Left renal pelvis (tissue), 4 donors: ENCODE data around the gene ZNF563. TPM values are rescaled to one million over a fixed set of nuclear protein-coding genes. Genes with fewer than 3 reads are reported as not detected.
"Not testable (repeated sequence)": the region's sequence is repeated elsewhere in the genome, so short reads cannot be mapped to it uniquely, and the experiment has no call there.

Experiments used
- DNase-seq, 4 donors: peaks; one replicate each; pipeline ENCODE4 v3.0.0-alpha.2; 2013; ENCODE audit warnings: low read depth in 4 of 4, low spot score in 3 of 4
- polyA plus RNA-seq, 4 donors: library from polyadenylated mRNA; unstranded; fragments of 120-200 nt; gene quantifications; one replicate each; pipeline ENCODE4 v1.2.1, GENCODE V29; 2013; ENCODE audit not compliant: insufficient read length in 4 of 4

ZNF563 gene
- 1 to 10 TPM; 2.9 to 8.2 (median 4.9) TPM for polyA plus RNA-seq

DNA sequence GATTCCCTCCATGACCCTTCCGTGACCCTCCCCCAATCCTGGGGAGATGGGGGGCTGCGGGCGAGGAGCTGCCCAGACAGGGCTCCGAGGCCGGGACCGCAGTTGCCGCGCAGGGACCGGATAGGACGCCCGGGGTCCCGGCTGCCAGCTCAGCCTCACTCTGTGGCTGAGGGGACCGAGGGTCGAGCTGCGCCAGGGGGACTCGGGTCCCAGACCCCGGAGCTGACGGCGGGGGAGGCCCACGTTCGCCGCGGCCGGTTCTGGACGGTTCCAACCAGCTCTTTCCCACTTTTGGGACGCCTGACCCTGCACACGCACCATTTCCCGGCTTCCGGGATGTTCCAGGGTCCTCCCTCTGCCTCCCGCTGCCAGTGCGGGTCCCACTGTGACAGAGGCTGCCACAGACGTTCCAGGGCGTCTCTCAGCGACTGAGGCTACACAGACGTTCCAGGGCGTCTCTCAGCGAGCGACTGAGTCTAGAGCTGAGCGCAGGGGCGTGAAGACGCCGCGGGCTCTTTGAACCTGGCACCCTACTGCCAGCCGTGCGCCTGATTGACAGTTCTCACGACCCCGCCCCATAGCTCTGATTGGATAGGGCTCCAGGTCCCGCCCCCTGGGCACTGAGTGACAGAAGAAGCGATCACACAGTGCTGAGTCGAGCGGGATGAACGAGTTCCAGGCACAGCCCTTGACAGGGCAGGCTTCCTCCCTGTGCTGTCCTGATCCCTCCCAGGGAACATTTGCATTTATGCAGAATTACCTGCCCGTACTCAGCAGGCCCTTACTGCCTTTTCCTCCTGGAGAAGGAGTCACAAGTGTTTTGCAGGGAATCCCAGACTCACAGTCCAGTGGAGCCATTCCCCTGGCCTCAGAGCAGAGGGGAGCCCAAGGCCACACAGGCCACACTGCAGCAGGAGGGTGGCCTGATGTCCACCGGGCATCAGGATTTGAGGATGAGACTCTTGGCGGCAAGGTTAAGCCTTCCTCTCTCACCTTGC, at the start of gene ZNF563:
ZNF563 (minus strand) TSS at position 472 of the 998 bp plus-strand sequence; CDS start at position 321, 151 bp downstream.
- DNase-seq, result peak; percentile 88 to 91 (median 90)

DNA sequence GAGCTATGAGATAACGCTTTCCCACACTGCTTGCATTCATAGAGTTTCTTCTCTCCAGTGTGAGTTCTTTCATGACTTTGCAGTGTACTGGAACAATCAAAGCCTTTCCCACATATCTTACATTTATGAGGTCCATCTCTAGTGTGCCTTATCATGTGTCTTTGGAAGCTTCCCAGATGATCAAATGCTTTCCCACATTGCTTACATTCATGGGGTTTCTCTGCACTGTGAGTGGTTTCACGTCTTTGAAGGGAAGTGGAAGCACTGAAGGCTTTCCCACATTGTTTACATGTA, 47.0 kb upstream of the ZNF563 start:
- DNase-seq, result no peak

DNA sequence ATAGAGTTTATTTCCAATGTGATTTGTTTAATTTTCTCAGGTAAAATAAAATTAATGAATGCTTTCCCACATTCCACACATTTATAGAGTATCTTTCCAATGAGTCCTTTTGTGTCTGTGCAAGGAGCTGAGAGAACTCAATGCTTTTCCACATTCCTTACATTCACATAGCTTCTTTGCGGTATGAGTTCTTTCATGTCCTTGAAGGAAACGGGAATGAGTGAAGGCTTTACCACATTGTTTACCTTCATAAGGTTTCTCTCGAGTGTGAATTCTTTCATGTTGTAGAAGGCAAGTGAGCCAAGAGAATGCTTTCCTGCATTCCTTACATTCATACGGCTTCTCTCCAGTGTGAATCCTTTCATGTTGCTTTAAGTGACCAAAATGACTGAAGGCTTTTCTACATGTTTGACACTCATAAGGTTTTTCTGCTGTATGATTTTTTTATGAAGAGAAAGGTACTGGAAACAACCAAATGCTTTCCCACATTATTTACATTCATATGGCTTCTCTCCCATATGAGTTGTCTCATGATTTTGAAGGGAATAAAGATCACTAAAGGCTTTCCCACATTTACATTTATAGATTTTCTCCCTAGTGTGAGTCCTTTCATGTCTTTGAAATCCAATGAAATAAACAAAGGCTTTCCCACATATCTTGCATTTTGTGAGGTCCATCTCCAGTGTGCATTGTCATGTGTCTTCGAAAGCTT, 46.5 kb upstream of the ZNF563 start:
- no peak for DNase-seq

DNA sequence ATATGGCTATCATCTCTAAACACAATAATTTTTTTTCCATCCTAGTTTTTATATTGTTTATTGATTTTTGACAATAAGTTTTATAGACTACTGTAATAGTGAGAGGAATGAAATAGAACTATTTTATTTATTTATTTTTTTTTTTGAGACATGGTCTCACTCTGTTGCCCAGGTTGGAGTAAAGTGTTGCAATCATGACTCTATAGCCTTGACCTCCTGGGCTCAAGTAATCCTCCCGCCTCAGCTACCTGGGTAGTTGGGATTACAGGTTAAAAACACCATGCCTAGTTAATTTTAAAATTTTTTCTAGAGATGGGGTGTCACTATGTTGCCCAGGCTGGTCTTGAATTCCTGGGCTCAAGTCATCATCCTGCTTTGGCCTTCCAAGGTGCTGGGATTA, 40.6 kb upstream of the ZNF563 start:
- DNase-seq, result no peak

DNA sequence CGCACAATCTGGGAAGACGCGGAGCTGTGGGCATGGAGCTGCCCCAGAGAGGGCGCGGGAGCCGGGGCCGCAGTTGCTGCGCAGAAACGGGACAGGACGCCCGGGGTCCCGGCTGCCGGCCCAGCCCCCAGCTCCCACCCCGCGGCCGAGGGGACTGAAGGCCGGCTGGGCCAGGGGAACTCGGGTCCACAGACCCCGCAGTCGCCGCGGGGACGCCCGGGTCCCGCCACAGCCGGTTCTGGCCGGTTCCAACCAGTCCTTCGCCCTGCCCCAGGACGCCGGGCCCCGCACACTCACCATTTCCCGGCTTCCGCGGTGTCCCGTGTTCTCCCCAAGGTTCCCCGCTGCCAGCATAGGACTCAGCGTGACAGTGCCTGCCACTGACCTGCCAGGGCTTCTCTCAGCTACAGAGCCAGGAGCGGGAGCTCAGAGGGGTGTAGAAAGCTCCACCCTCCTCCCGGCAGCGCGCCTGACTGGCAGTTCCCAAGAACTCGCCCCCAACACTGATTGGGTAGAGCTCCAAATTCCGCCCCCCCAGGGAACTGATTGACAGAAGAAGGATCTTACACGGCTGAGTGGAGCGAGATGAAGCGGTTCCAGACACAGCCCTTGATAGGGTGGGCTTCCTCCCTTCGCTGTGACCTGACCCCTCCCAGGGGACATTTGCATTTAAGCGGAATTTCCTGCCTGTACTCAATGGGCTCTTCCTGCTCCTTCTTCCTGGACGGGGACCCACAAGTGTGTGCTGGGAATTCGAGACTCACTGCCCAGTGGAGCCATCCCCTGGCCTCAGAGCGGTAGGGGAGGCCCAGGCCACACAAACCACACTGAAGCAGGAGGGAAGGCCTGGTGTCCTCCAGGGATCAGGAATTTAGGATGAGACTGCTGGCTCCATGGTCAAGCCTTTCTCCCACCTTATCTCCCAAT, 32.1 kb upstream of the ZNF563 start, which contains the start of gene ZNF442:
ZNF442 (minus strand) TSS at position 448 of the 927 bp plus-strand sequence. CDS start 2,052 bp downstream, outside the sequence.
- peak; percentile 94 to 98 (median 97) for DNase-seq

DNA sequence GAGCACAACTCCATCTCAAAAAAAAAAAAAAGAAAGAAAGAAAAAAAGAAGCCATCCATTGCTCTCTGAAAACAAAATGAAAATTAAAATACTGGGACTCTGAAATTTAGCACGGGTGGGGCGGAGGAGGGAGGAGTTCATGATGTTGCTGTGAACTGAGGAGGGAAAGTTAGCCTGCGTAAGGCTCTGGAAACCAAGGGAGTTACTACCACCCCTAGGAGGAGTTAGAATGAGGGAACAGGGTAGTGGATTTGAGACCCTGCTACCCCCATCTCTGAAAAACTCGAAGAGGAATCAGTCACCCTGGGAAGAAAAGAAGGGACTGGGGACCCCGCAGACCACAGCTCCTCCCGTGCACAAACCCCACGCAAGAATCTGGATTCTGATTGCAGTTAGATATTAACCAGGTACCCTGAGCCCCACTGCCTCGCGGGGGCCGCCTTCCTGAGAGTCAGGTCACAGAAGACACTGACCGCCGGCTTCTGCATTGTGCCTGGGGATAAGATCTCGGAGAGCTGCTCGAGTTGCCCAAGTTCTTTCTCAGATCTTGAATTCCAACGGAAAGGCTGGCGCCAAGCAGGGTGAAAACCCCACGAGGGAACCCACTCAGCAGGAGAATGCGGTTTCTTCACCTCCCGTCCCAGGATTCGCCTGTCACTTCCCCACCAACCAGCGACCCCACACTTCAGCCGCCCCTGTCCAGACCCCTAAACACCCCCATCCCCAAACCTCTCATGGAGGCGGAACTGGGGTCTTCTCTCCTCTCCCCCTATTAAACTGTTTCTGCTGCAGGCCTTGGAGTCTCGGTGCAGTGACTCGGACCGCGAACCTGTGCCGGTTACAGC, 31.2 kb upstream of the ZNF563 start:
- peak in 3 of 4 donors; percentile 14 to 23 (median 22) for DNase-seq

DNA sequence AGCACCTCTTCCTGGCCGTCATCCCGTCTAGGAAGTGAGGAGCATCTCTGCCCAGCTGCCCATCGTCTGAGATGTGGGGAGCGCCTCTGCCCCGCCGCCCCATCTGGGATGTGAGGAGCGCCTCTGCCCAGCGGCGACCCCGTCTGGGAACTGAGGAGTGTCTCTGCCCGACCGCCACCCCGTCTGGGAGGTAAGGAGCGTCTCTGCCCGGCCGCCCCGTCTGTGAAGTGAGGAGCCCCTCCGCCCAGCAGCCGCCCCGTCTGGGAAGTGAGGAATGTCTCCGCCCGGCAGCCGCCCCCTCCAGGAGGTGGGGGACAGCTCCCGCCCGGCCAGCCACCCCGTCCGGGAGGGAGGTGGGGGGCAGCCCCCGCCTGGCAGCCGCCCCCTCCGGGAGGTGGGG, 28.8 kb upstream of the ZNF563 start:
- DNase-seq, result not testable (repeated sequence)

DNA sequence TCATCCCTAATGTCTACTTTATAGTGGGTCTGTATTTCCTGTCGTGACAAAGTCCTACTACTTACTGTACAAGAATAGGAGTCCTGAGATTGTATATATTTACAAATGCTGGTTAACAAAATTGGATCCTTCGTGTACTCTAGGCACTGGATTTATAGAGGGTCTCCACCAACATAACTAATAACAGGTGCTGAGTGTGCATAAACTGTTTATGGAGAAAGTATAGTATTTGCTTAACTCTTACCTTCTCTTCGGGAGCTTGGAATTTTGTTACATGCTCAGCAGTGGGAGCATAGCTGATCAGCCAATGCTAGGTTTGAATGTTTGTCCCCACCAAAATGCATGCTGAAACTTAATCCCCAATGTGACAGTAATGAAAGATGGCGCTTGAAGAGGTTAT, 19.9 kb upstream of the ZNF563 start:
- no peak for DNase-seq

DNA sequence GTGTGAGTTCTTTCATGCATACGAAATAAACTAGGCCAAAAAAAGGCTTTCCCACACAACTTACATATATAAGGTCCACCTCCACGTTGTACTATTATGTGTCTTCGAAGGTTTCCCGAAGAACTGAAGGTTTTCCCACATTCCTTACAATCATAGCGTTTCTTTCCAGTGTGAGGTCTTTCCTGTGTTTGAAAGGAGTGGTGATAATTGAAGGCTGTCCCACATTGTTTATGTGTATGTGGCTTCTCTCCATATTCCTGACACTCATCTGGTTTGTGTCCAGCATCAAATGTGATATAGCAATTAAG, 17.4 kb upstream of the ZNF563 start:
- no peak for DNase-seq

DNA sequence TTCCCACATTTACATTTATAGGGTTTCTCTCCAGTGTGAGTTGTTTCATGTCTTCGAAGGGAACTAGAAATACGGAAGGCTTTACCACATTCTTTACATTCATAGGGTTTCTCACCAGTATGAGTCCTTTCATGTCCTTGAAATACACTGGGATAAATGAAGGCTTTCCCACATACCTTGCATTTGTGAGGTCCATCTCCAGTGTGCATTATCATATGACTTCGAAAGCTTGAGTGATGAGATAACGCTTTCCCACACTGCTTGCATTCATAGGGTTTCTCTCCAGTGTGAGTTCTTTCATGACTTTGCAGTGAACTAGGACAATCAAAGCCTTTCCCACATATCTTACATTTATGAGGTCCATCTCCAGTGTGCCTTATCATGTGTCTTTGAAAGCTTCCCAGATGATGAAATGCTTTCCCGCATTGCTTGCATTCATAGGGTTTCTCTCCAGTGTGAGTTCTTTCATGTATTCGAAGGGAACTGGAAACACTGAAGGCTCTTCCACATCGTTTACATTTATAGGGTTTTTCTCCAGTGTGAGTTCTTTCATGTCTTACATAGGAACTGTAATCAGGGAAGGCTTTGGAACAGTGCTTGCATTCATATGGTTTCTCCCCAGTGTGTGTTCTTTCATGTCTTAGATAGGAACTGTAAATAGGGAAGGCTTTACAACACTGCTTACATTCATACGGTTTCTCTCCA, 16.9 kb upstream of the ZNF563 start:
- no peak for DNase-seq

DNA sequence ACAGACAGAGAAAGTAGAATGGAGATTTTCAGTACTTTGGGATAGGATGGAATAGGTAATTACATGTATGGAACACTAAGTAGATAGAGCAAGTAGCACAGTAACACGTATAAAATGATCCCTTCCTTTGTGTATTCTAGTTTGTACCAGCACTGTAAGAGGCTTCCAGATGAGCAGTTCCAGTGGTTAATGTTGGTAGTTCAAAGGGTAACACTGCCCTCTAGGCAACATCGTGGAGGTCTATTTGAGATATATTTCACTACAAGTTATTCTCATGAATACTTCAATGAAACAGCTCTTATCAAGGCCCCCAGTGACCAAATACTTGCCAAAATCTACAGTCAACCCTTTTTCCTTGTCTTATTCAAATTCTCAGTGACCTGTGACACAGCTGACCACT, 13.5 kb upstream of the ZNF563 start:
- no peak for DNase-seq

DNA sequence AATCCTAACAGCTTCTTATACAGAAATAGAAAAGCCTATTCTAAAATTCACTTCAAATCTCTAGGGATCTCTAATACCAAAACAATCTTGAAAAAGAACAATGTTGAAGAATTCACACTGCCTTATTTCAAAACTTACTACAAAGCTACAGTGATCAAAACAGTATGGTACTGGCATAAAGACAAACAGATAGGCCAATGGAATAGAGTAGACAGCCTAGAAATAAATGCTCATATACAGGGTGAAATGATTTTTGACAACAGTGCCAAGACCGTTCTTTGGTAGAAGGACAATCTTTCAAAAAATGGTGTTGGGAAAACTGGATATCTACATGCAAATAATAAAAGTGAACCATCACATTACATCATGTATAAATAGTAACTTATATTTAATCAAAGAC, 11.8 kb upstream of the ZNF563 start:
- no peak for DNase-seq

DNA sequence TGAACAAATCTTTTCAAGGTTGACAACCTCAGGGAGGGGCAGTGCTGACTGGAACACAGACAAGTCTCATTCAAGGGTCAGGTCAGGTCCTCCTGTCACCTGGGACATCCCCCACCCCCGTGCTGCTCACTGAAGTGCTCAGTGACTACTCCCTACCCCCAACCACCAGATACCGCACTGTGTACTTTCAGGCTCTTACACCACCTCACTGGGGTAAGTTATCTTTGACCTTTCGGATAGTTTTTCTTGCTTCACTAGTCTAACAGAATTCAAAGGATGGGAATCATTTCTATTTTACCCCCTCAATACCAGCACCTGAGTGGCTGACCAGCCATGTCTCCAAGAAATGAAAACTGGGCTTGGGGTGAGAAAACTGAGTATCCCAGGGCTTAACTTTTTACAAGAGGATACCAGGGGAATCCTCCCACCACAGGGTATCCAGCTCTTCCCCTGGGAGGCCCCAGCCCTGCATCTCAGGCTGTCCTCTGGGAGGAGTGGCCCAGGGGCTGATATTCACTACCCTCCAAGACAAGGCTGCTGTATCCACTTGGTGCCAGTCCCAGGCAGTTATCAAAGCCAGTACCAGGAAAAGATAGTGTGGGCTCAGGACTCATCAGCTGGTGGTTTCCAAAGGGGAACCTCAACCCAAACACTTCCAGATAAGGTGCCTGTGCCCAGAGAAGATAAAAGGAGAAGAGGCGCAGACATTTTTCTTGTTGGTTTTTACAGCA, 2.1 kb downstream of the ZNF563 start:
- no peak for DNase-seq

DNA sequence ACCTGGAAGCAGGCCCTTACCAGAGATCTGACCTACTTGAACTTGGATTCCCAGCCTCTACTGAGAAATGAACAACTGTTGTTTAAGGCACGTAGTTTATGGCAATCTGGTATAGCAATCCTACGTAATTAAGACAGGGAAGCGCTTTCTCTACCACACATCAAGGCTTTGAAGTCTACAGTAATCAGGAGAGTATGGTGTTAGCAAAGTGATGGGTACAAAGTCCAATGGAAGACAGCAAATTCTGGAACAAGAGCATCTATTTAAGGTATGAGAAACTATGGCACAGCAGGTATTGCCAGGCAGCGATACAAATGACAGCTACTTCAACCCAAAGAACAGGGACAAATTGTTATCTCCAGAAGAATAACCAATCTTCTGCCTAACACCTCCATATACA, 3.1 kb downstream of the ZNF563 start:
- no peak for DNase-seq

DNA sequence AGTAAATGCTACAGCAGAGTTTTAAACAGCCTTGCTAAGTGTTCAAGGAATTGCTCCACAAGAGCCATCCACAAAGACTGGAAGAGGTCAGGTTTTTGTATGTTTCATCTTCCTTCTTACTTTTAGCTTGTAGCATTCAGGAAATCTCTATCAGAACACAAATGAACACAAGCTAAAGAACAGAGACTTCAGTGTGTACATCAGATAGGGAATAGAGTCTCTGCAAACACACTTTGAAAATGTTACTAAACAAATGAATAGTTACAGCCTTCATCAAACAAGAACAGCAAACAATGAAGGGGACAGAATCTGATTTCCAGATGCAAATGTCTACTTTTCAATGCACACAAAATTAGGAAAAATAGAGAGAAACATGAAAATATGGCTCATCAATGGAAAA, 7.7 kb downstream of the ZNF563 start:
- DNase-seq, result no peak

DNA sequence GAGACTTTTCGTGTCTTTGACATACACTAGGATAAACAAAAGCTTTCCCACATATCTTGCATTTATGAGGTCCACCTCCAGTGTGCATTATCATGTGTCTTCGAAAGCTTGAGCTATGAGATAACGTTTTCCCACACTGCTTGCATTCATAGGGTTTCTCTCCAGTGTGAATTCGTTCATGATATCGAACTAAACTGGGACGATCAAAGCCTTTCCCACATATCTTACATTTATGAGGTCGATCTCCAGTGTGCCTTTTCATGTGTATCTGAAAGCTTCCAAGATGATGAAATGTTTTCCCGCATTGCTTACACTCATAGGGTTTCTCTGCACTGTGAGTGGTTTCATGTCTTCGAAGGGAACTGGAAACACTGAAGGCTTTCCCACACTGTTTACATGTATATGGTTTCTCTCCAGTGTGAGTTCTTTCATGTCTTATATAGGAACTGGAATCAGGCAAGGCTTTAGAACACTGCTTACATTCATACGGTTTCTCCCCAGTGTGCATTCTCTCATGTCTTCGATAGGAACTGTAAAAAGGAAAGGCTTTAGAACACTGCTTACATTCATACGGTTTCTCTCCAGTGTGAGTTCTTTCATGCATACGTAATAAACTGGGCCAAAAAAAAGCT, 14.5 kb downstream of the ZNF563 start:
- no peak for DNase-seq

DNA sequence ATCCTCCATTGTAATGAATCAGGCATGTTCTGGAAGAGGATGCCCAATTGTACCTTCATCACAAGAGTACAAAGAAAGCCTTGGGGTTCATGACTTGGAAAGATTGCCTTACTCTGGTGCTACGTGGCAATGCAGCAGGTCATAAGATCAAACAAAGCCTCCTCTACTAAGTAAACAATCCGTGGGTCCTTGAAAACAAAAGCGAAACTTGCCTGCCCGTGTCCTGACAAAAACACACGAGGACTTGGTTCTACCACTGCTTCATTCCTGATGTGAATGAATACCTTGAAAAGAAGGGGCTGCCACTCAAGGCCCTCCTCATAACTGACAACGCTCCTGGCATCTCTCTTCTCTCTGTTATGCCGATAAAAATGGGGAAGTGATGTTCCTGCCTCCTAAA, 18.9 kb downstream of the ZNF563 start:
- no peak for DNase-seq

DNA sequence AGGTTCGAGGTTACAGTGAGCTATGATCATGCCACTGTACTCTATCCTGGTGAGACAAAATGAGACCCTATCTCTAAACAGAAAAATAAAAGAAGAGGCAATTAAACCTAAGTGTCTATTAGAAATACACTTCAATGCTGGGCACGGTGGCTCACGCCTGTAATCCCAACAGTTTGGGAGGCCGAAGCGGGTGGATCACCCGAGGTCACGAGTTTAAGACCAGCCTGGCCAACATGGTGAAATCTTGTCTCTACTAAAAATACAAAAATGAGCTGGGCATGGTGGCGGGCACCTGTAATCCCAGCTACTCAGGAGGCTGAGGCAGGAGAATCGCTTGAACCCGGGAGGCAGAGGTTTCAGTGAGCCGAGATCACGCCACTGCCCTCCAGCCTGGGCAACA, 24.5 kb downstream of the ZNF563 start:
- DNase-seq, result not testable (repeated sequence)
